HUES64 (cell line): ENCODE measurements around the gene IFI44.

ENCODE experiments used
- H3K27ac ChIP-seq: 2 replicates; pipeline ENCODE4 v1.7.0; 2013; ENCODE audit warnings: low read depth, low read length, inconsistent platforms
- H3K27me3 ChIP-seq: 2 replicates; pipeline ENCODE4 v1.6.1; 2013; ENCODE audit warnings: mild to moderate bottlenecking, low read length; ENCODE audit not compliant: insufficient read depth
- H3K36me3 ChIP-seq: 2 replicates; pipeline ENCODE4 v1.6.1; 2013; ENCODE audit warnings: mild to moderate bottlenecking, low read length; ENCODE audit not compliant: insufficient read depth
- H3K4me1 ChIP-seq: 2 replicates; pipeline ENCODE4 v1.6.1; 2013; ENCODE audit warnings: mild to moderate bottlenecking, low read length, moderate library complexity; ENCODE audit not compliant: insufficient read depth
- H3K4me3 ChIP-seq: 2 replicates; pipeline ENCODE4 v1.5.1; 2013; ENCODE audit warnings: mild to moderate bottlenecking, low read length, moderate library complexity
- H3K9ac ChIP-seq: 2 replicates; pipeline ENCODE4 v1.6.1; 2013; ENCODE audit warnings: mild to moderate bottlenecking, low read depth, low read length
- H3K9me3 ChIP-seq: 2 replicates; pipeline ENCODE4 v1.6.1; 2013; ENCODE audit warnings: low read depth, low read length; ENCODE audit not compliant: insufficient read depth
- WGBS: fragments of 150-250, 120-280 bp; methylation state at CpG from one replicate; pipeline ENCODE4 v1.1.7; 2013; ENCODE audit warnings: missing lambda C conversion rate; 5-methylcytosine and 5-hydroxymethylcytosine counted together

IFI44 gene

DNA sequence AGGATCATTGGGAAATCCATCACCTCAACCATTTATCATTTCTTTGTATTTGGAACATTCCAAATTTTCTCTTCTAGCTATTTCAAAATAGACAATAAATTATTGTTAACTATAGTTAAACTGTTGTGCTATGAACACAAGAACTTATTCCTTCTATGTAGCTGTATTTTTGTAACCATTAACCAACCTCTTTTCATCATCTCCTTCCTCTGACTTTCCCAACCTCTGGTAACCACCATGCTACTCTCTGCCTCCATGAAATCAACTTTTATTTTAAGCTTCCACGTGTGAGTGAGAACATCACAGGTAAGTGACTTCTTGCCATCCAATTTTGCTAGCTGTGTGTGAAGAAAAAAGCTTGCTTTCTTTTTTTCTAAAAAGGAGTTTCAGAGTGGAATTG, 29.0 kb upstream of the IFI44 start:
- Histone ChIP-seq H3K9me3 (no peaks in the 10 kb centered on the region), H3K9ac (no peak overlapping the region), H3K4me1 (peaks cover 5% of the 10 kb centered on the region; the same call in 1 of the 2 replicates), H3K4me3 (no peak overlapping the region), H3K27ac (no peak overlapping the region), H3K36me3 (no peaks in the 10 kb centered on the region), H3K27me3 (no peaks in the 10 kb centered on the region)
- WGBS = 84% methylated on average over 1 of the region's 1 CpG

DNA sequence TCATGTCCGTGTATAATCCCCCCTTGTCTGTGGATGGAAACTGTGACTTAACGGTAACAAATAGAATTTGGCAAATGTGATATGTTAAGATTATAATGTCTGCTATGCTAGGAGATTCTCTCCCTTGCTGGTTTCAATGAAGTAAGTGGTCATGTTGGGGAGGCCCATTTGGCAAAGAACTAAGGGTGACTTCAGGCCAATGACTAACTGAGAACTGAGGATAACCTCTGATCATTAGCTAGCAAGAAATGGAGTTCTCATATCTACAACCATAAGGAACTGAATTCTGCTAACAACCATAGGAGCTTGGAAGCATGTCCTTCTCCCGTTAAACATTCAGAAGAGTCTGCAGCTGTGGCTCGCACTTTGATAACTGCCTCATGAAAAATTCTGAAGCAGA, 27.1 kb upstream of the IFI44 start:
- no peaks in the 10 kb centered on the region for H3K27me3 ChIP-seq
- no peak overlapping the region for H3K4me3 ChIP-seq
- H3K27ac ChIP-seq = no peak overlapping the region
- no peaks in the 10 kb centered on the region for H3K9me3 ChIP-seq
- no peak overlapping the region for H3K9ac ChIP-seq
- WGBS = 98% methylated on average over 4 of the region's 4 CpGs
- no peaks in the 10 kb centered on the region for H3K36me3 ChIP-seq
- peaks cover 5% of the 10 kb centered on the region; the same call in 1 of the 2 replicates for H3K4me1 ChIP-seq

DNA sequence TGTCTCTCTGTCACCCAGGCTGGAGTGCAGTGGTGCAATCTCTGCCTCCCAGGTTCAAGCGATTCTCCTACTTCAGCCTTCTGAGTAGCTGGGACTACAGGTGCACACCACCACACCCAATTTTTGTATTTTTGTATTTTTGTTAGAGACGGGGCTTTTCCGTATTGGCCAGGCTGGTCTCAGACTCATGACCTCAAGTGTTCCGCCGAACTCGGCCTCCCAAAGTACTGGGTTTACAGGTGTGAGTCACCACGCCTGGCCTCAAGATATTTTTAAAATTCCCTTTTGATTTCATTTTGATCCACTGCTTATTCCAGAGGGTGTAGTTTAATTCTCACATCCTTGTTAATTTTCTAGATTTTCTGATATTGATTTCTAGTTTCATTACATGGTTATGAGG, 25.6 kb upstream of the IFI44 start:
- 97% methylated on average over 7 of the region's 7 CpGs for WGBS
- H3K27me3 ChIP-seq = no peaks in the 10 kb centered on the region
- no peak overlapping the region for H3K27ac ChIP-seq
- H3K4me3 ChIP-seq = no peak overlapping the region
- no peak overlapping the region for H3K9ac ChIP-seq
- no peaks in the 10 kb centered on the region for H3K9me3 ChIP-seq
- no peaks in the 10 kb centered on the region for H3K36me3 ChIP-seq
- H3K4me1 ChIP-seq = peaks cover 5% of the 10 kb centered on the region; the same call in 1 of the 2 replicates

- Histone ChIP-seq H3K9me3 (no peaks in the 10 kb centered on the region), H3K4me1 (no peaks in the 10 kb centered on the region), H3K36me3 (no peaks in the 10 kb centered on the region), H3K9ac (no peak overlapping the region), H3K27ac (no peak overlapping the region), H3K27me3 (no peaks in the 10 kb centered on the region), H3K4me3 (no peak overlapping the region)
- no CpG with 5 or more reads among the region's 1 CpG for WGBS
Measured at GRCh38 chr1:78627321-78627720, 22.3 kb upstream of the IFI44 start.

GRCh38 chr1:78630600-78630999, 19.0 kb upstream of the IFI44 start:
- no peak overlapping the region for H3K4me3 ChIP-seq
- H3K27ac ChIP-seq = no peak overlapping the region
- H3K27me3 ChIP-seq = no peaks in the 10 kb centered on the region
- H3K9ac ChIP-seq = no peak overlapping the region
- H3K4me1 ChIP-seq = no peaks in the 10 kb centered on the region
- no peaks in the 10 kb centered on the region for H3K36me3 ChIP-seq
- no peaks in the 10 kb centered on the region for H3K9me3 ChIP-seq
- 71% methylated on average over 2 of the region's 2 CpGs for WGBS

- WGBS = 93% methylated on average over 4 of the region's 4 CpGs
- H3K4me3 ChIP-seq = no peak overlapping the region
- no peak overlapping the region for H3K9ac ChIP-seq
- H3K36me3 ChIP-seq = no peaks in the 10 kb centered on the region
- H3K4me1 ChIP-seq = no peaks in the 10 kb centered on the region
- H3K27ac ChIP-seq = no peak overlapping the region
- H3K9me3 ChIP-seq = no peaks in the 10 kb centered on the region
- no peaks in the 10 kb centered on the region for H3K27me3 ChIP-seq
Measured at GRCh38 chr1:78633209-78633608, 16.4 kb upstream of the IFI44 start.

DNA sequence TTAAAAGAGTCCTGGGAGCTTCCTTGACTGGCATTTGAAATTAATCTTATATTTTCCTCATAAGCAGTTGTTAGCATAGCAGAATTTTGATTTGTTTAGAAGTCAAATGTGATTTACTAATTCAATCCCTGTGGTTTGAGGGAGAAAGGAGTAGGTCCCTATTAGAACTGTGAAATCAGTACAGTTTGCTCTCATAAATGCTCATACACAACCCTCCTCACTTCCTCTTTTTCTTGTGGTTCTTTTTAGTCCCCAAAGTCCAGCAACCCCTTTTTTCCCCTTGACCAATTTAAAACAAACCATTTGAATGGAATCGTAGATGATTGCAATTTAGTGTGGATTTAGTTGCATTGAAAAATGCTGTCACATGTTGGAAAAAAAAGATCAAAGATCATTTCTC, 9.2 kb upstream of the IFI44 start:
- H3K4me3 ChIP-seq = no peak overlapping the region
- H3K9ac ChIP-seq = no peak overlapping the region
- H3K27me3 ChIP-seq = no peaks in the 10 kb centered on the region
- H3K4me1 ChIP-seq = no peaks in the 10 kb centered on the region
- no peaks in the 10 kb centered on the region for H3K9me3 ChIP-seq
- WGBS = no CpG with 5 or more reads among the region's 1 CpG
- H3K36me3 ChIP-seq = no peaks in the 10 kb centered on the region
- H3K27ac ChIP-seq = no peak overlapping the region

DNA sequence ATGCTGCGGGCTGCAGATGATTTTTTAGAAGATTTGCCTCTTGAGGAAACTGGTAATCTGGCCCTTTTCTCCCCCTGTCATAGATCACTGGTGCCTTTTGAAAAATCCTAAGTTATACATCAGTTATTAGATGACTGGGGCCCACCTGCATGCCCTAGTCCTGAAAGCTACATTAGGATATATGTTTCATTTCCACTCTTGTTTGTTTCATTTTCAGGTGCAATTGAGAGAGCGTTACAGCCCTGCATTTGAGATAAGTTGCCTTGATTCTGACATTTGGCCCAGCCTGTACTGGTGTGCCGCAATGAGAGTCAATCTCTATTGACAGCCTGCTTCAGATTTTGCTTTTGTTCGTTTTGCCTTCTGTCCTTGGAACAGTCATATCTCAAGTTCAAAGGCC, 8.1 kb upstream of the IFI44 start:
- Histone ChIP-seq H3K36me3 (no peaks in the 10 kb centered on the region), H3K27me3 (no peaks in the 10 kb centered on the region)
- WGBS = 93% methylated on average over 4 of the region's 4 CpGs

GRCh38 chr1:78645723-78646122, 3.9 kb upstream of the IFI44 start:
- Histone ChIP-seq H3K4me3 (no peak overlapping the region), H3K4me1 (no peaks in the 10 kb centered on the region), H3K27ac (no peak overlapping the region), H3K9ac (no peak overlapping the region), H3K27me3 (no peaks in the 10 kb centered on the region), H3K36me3 (no peaks in the 10 kb centered on the region), H3K9me3 (peaks cover 5% of the 10 kb centered on the region; the same call in 1 of the 2 replicates)
- no CpG with 5 or more reads among the region's 1 CpG for WGBS

More for the DNA sequence above, 8.1 kb upstream of the IFI44 start:
- H3K9me3 ChIP-seq = no peaks in the 10 kb centered on the region
- no peak overlapping the region for H3K9ac ChIP-seq
- H3K4me3 ChIP-seq = no peak overlapping the region
- H3K4me1 ChIP-seq = no peaks in the 10 kb centered on the region
- H3K27ac ChIP-seq = no peak overlapping the region

DNA sequence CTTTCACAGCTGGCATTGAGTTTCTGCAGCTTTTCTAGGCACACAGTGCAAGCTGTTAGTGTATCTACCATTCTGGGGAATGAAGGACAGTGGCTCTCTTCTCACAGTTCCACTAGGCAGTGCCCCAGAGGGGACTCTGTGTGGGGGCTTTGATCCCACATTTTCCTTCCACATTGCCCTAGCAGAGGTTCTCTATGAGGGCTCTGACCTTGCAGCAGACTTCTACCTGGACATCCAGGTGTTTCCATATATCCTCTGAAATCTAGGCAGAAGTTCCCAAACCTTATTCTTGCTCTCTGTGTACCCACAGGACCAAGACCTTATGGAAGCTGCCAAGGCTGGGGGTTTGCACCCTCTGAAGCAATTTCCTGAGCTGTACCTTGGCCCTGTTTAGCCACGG, 2.4 kb upstream of the IFI44 start:
- Histone ChIP-seq H3K36me3 (no peaks in the 10 kb centered on the region), H3K27ac (no peak overlapping the region), H3K9ac (no peak overlapping the region), H3K4me1 (no peaks in the 10 kb centered on the region), H3K4me3 (no peak overlapping the region), H3K9me3 (peaks cover 5% of the 10 kb centered on the region; the same call in 1 of the 2 replicates), H3K27me3 (no peaks in the 10 kb centered on the region)
- WGBS = 97% methylated on average over 1 of the region's 1 CpG

GRCh38 chr1:78650114-78650660, 556 bp downstream of the IFI44 start:
- WGBS = 92% methylated on average over 6 of the region's 6 CpGs
- no peak overlapping the region for H3K4me3 ChIP-seq
- no peak overlapping the region for H3K9ac ChIP-seq
- H3K4me1 ChIP-seq = no peaks in the 10 kb centered on the region
- H3K27me3 ChIP-seq = peaks cover 13% of the 10 kb centered on the region
- H3K27ac ChIP-seq = no peak overlapping the region
- H3K36me3 ChIP-seq = no peaks in the 10 kb centered on the region
- peaks cover 5% of the 10 kb centered on the region; the same call in 1 of the 2 replicates for H3K9me3 ChIP-seq

DNA sequence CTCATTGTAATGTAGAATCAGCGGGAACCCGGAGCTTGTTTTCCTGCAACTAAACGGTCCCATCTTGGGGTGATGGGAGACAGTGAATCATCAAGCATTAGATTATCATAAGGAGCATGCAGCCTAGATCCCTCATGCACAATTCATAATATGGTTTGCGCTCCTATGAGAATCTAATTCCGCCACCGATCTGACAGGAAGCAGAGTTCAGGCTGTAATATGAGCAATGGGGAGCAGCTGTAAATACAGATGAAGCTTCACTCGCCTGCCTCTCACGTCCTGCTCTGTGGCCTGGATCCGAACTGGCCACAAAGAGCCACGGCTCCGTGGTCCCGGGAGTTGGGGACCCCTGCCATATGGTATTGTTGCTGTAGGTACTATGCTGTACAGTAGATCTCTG, 1.6 kb downstream of the IFI44 start:
- Histone ChIP-seq H3K9ac (no peak overlapping the region), H3K4me3 (no peak overlapping the region), H3K9me3 (peaks cover 5% of the 10 kb centered on the region; the same call in 1 of the 2 replicates), H3K27me3 (peaks cover 18% of the 10 kb centered on the region), H3K27ac (no peak overlapping the region), H3K4me1 (no peaks in the 10 kb centered on the region), H3K36me3 (no peaks in the 10 kb centered on the region)
- WGBS = 95% methylated on average over 12 of the region's 12 CpGs
